GM12864 (cell line): ENCODE data around the gene COA1.

Experiments used
- DNase-seq: peaks from one replicate; pipeline ENCODE4 v3.0.0-alpha.2; 2011; ENCODE audit warnings: low read depth
- H3K4me3 ChIP-seq: 2 replicates; pipeline ENCODE4 v1.5.1; 2011; ENCODE audit warnings: mild to moderate bottlenecking, low read depth, low read length, control low read depth
- CTCF ChIP-seq: IDR thresholded peaks from 2 replicates; pipeline ENCODE4 v1.5.1; 2011; ENCODE audit warnings: low read depth, mild to moderate bottlenecking, moderate library complexity, low read length, control low read depth, inconsistent platforms; ENCODE audit errors: missing control alignments

Gene COA1

GRCh38 chr7:43669286-43670081, 59.8 kb downstream of the COA1 start:
- no peak overlapping the region for H3K4me3 ChIP-seq
- no peak for TF ChIP-seq CTCF
- no peak for DNase-seq

- H3K4me3 ChIP-seq, result no peak overlapping the region
- no peak for TF ChIP-seq CTCF
- no peak for DNase-seq
Measured at GRCh38 chr7:43668035-43668434, 61.3 kb downstream of the COA1 start.

- no peak overlapping the region for H3K4me3 ChIP-seq
- TF ChIP-seq CTCF, result no peak
- DNase-seq, result no peak
Measured at GRCh38 chr7:43666938-43667337, 62.4 kb downstream of the COA1 start.

- no peak for DNase-seq
- no peak for TF ChIP-seq CTCF
- H3K4me3 ChIP-seq, result no peak overlapping the region
Measured at GRCh38 chr7:43664681-43665080, 64.6 kb downstream of the COA1 start.

- no peak for DNase-seq
- H3K4me3 ChIP-seq, result no peak overlapping the region
Measured at GRCh38 chr7:43660141-43660540, 69.2 kb downstream of the COA1 start.

GRCh38 chr7:43659549-43659896, 69.8 kb downstream of the COA1 start:
- no peak for TF ChIP-seq CTCF
- no peak overlapping the region for H3K4me3 ChIP-seq
- no peak for DNase-seq

More at GRCh38 chr7:43660141-43660540, 69.2 kb downstream of the COA1 start:
- no peak for TF ChIP-seq CTCF
